T47D (cell line): ENCODE results near the gene KPNA5.
"Not testable (repeated sequence)": the region's sequence is repeated elsewhere in the genome, so short reads cannot be mapped to it uniquely, and the experiment has no call there.

Experiments used
- DNase-seq, 2 experiments: peaks; one replicate each; pipeline versions ENCODE4 v3.0.0 to v3.0.0-alpha.2; 2011 to 2012; ENCODE audit warnings: low read depth in 1 of 2, low spot score in 1 of 2
- JUND ChIP-seq: IDR thresholded peaks from 2 replicates; pipeline ENCODE4 v1.6.1; 2012; ENCODE audit warnings: low read depth
- in situ Hi-C: cut with HindIII; loops from 2 replicates; pipeline ENCODE4 v1.10.0; 2016; ENCODE audit warnings: low sequenced_read_pairs, low pct_unique_long_range_greater_than_20kb

The KPNA5 gene

GRCh38 chr6:116672306-116672705 is 8.7 kb upstream of the KPNA5 start:
- TF ChIP-seq JUND = no peak
- no peak for DNase-seq
- in situ Hi-C loops = no loop called here

DNA sequence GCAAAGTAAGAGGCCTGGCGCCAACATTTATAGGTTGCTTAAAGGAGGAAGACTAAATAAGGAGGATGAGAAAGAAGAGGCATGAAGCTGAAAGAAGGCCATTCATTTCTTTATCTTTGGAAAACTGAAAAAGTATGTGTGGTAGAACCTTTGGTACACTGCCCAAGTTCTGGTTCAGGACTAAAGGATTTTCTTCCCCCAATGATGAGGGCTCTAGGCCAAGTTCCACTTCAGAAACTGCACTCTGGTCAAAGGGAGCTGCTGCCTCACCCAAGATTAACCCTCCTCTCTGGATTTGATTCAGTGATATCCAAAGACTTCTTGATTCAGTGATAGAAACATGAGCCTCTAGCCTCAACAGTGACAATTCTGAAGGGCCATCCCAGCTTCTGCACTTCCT is 5.0 kb upstream of the KPNA5 start:
- no peak for DNase-seq
- in situ Hi-C loops = no loop called here
- TF ChIP-seq JUND = no peak

- TF ChIP-seq JUND = no peak
- in situ Hi-C loops = no loop called here
- no peak for DNase-seq
These were observed 1.3 kb downstream of the KPNA5 start for GRCh38 chr6:116682334-116682712.

- in situ Hi-C loops = no loop called here
- TF ChIP-seq JUND = no peak
- no peak for DNase-seq
These were observed 4.5 kb downstream of the KPNA5 start for GRCh38 chr6:116685437-116685993.

DNA sequence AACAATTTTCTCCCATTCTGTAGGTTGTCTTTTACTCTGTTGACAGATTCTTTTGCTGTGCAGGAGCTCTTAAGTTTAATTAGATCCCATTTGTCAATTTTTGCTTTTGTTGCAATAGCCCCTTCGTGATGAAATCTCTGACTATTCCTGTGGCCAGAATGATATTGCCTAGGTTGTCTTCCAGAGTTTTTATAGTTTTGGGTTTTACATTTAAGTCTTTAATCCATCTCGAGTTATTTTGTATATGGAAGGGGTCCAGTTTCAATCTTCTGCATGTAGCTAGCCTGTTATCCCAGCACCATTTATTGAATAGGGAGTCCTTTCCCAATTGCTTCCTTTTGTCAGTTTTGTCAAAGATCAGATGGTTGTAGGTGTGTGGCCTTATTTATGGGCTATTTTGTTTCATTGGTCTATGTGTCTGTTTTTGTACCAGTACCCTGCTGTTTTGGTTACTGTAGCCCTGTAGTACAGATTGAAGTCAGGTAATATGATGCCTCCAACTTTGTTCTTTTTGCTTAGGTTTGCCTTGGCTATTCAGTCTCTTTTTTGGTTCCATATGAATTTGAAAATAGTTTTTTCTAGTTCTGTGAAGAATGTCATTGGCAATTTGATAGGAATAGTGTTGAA is 5.6 kb downstream of the KPNA5 start:
- in situ Hi-C loops, DNase-seq: not testable (repeated sequence)

- in situ Hi-C loops = no loop called here
- DNase-seq = no peak
- TF ChIP-seq JUND = no peak
These were observed 10.1 kb downstream of the KPNA5 start for GRCh38 chr6:116691154-116691553.

GRCh38 chr6:116692873-116693272 is 11.9 kb downstream of the KPNA5 start:
- DNase-seq, in situ Hi-C loops: not testable (repeated sequence)

DNA sequence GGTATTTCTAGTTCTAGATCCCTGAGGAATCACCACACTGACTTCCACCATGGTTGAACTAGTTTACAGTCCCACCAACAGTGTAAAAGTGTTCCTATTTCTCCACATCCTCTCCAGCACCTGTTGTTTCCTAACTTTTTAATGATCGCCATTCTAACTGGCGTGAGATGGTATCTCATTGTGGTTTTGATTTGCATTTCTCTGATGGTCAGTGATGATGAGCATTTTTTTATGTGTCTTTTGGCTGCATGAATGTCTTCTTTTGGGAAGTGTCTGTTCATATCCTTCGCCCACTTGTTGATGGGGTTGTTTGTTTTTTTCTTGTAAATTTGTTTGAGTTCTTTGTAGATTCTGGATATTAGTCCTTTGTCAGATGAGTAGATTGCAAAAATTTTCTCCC is 12.3 kb downstream of the KPNA5 start:
- DNase-seq, in situ Hi-C loops: not testable (repeated sequence)

GRCh38 chr6:116695401-116695800 is 14.4 kb downstream of the KPNA5 start:
- TF ChIP-seq JUND = no peak
- in situ Hi-C loops = no loop called here
- no peak for DNase-seq

- in situ Hi-C loops = no loop called here
- no peak for TF ChIP-seq JUND
- DNase-seq = no peak
These were observed 16.5 kb downstream of the KPNA5 start for GRCh38 chr6:116697480-116697879.

DNA sequence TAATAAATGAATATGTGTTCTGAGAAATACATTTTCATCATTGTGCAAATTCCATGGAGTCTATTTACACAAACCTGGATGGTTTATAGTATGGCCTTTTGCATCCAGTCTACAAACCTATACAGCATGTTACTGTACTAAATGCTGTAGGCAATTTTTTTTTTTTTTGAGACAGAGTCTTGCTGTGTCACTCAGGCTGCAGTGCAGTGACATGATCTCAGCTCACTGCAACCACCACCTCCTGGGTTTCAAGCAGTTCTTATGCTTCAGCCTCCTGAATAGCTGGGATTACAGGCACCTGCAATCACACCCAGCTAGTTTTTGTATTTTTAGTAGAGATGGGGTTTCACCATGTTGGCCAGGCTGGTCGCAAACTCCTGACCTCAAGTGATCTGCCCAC is 22.9 kb downstream of the KPNA5 start:
- not testable (repeated sequence) for DNase-seq

DNA sequence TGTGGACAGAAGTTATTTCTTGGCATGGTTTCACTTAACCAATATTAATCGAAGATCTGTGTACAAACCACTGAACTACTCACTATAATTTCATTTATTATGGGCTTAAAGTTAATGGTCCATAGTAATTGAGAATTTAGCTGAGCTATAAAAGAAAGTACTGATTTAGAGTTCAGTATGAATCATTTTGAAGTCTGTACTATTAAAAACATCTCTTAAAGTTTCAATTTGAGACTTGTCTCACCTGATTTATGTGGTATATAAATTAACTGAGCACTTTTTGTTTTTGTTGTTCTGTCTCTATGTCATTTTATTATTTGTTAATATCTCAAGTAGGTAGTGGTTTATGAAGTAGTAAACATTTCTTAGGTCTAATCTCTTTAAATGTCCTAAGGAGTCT is 24.9 kb downstream of the KPNA5 start:
- no peak for TF ChIP-seq JUND
- no peak for DNase-seq
- in situ Hi-C loops = no loop called here

More for the DNA sequence above, 22.9 kb downstream of the KPNA5 start:
- in situ Hi-C loops = not testable (repeated sequence)

GRCh38 chr6:116714296-116714695 is 33.3 kb downstream of the KPNA5 start:
- no peak for TF ChIP-seq JUND
- DNase-seq = no peak
- in situ Hi-C loops = no loop called here

DNA sequence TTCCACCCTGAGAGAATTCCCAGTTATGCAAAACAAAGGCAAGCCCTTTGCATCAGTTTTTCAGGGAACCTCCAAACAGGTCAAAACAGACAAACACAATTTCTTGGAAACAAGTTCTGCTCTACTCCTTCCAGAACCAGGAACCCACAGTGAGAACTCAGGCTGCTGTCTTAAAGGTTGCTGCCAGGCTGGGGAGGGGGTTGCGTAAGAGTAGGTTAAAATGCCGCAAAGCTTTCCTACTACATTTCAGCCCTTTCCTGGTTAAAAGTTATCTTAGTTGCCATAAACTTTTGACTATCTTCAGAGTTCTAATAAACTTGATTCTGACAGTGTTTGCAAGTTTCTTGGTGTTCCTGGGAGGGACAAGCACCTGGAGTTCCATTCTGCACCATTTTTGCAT is 33.8 kb downstream of the KPNA5 start:
- TF ChIP-seq JUND = no peak
- DNase-seq = no peak
- in situ Hi-C loops = no loop called here
